C4-2B (cell line): ENCODE results near the gene PSEN2.

ENCODE experiments used
- CTCF ChIP-seq: fragments of 450-650 bp; conservative IDR thresholded peaks from 2 replicates; pipeline ENCODE4 v1.5.1; 2017; ENCODE audit warnings: mild to moderate bottlenecking
- ZFX ChIP-seq: fragments of 450-650 bp; IDR thresholded peaks from 2 replicates; pipeline ENCODE4 v1.6.1; 2017

GRCh38 chr1:226942392-226942791, 72.0 kb downstream of the PSEN2 start:
- no peak for TF ChIP-seq CTCF
- no peak for TF ChIP-seq ZFX
